OCI-LY1 (cell line): Measurements from ENCODE around the gene DNAH14.

Experiments
- H2AFZ ChIP-seq: fragments of 200-600 bp; sonication (generic), shearing (Covaris generic); 2 replicates; pipeline ENCODE4 v1.6.0; 2014; ENCODE audit warnings: antibody characterized with exemption, mild to moderate bottlenecking, low read length
- H3F3A ChIP-seq: fragments of 200-600 bp; sonication (generic), shearing (Covaris generic); 2 replicates; pipeline ENCODE4 v1.6.0; 2014; ENCODE audit warnings: mild to moderate bottlenecking, antibody characterized with exemption, low read length, moderate library complexity; ENCODE audit not compliant: insufficient read depth
- H3K27ac ChIP-seq: fragments of 200-600 bp; sonication (generic); 2 replicates; pipeline ENCODE4 v1.5.1; 2014; ENCODE audit warnings: low read length, mixed run types, mild to moderate bottlenecking, low read depth; ENCODE audit not compliant: poor library complexity, severe bottlenecking
- H3K27me3 ChIP-seq: fragments of 200-600 bp; sonication (generic); 2 replicates; pipeline ENCODE4 v1.6.0; 2014; ENCODE audit warnings: antibody characterized with exemption, mild to moderate bottlenecking, low read length, moderate library complexity; ENCODE audit not compliant: insufficient read depth
- H3K36me3 ChIP-seq: fragments of 200-600 bp; sonication (generic); 2 replicates; pipeline ENCODE4 v1.6.1; 2014; ENCODE audit warnings: mild to moderate bottlenecking, antibody characterized with exemption, low read length, moderate library complexity, mixed read lengths; ENCODE audit not compliant: insufficient read depth
- H3K4me1 ChIP-seq: fragments of 200-600 bp; sonication (generic); 2 replicates; pipeline ENCODE4 v1.5.1; 2014; ENCODE audit warnings: mild to moderate bottlenecking, low read length, moderate library complexity; ENCODE audit not compliant: insufficient read depth, severe bottlenecking
- H3K4me2 ChIP-seq: fragments of 200-600 bp; sonication (generic), shearing (Covaris generic); 2 replicates; pipeline ENCODE4 v1.6.1; 2014; ENCODE audit warnings: low read length
- H3K4me3 ChIP-seq: fragments of 200-600 bp; sonication (generic); 2 replicates; pipeline ENCODE4 v1.5.1; 2014; ENCODE audit warnings: low read length, low read depth, mild to moderate bottlenecking, mixed read lengths; ENCODE audit not compliant: poor library complexity, severe bottlenecking
- H3K79me2 ChIP-seq: fragments of 200-600 bp; shearing (Covaris generic); 2 replicates; pipeline ENCODE4 v1.6.1; 2016; ENCODE audit warnings: mixed run types, low read length, mixed read lengths; ENCODE audit not compliant: insufficient read depth
- H3K9ac ChIP-seq: fragments of 200-600 bp; sonication (generic), shearing (Covaris generic); 2 replicates; pipeline ENCODE4 v1.6.1; 2014; ENCODE audit warnings: mild to moderate bottlenecking, low read length, mixed read lengths
- H3K9me2 ChIP-seq: fragments of 200-600 bp; sonication (generic), shearing (Covaris generic); 2 replicates; pipeline ENCODE4 v1.6.1; 2014; ENCODE audit warnings: low read depth, mild to moderate bottlenecking, low read length, mixed read lengths
- H3K9me3 ChIP-seq: fragments of 200-600 bp; shearing (Covaris generic); 2 replicates; pipeline ENCODE4 v1.6.1; 2014; ENCODE audit warnings: low read length, mixed read lengths
- H4K20me1 ChIP-seq: fragments of 200-600 bp; sonication (generic), shearing (Covaris generic); 2 replicates; pipeline ENCODE4 v1.6.0; 2016; ENCODE audit warnings: mild to moderate bottlenecking, low read length; ENCODE audit not compliant: insufficient read depth
- EZH2 ChIP-seq: fragments of 200-600 bp; sonication (generic), shearing (Covaris generic); IDR thresholded peaks from 2 replicates; pipeline ENCODE4 v1.8.0; 2017; ENCODE audit warnings: borderline replicate concordance, mixed run types, mild to moderate bottlenecking, antibody characterized with exemption, low read length, moderate library complexity, mixed read lengths
- TF ChIP-seq, protein P1 (sequence below): fragments of 200-600 bp; sonication (generic), shearing (Covaris generic); IDR thresholded peaks from 2 replicates; pipeline ENCODE4 v1.5.1; 2017; ENCODE audit warnings: mild to moderate bottlenecking, antibody characterized with exemption, low read length, moderate library complexity, mixed read lengths

The DNAH14 gene

DNA sequence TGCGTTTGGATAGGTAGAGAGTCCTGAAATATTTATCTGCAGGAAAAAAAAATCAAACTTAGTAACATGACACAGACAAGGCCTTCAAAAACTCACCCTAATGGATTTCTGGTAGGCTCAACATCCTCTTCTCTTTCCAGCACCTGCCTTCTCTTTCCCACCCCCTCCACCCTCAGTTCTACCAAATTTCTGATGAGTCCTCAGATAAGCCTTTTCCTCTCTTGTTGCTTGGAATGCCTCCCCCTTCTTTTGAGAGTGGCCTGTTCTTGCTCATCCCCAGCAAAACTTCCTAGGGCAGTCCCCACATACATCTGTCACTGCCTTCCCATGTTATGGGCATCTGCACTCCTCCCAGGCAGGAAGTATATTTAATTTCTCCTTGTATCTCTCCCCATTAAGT lies 506.0 kb downstream of the DNAH14 start:
- H3K27ac ChIP-seq, result peak overlapping the region; percentile 83

DNA sequence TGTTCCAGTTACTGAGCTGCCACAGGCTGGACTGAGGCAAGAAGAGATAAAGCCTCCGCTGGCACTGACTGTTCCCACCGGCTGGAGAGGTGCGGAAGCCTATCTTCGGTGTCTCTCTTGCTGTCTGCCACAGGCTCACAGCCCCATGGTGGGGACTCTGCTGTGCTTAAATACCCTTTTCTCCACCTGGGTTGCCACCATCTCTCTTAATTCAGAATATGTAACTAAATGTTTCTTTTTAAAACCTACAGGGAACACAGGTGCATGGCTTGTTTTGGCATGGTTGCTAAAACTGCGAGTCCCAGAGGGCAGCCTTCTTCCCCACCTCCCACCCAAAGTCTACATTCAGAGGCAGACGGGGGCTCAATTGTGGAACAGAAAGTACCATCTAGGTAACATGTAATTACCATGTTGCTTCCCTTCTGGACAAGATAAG lies 506.5 kb downstream of the DNAH14 start:
- no peaks in the 10 kb centered on the region for H3K9me2 ChIP-seq
- no peaks in the 10 kb centered on the region for H4K20me1 ChIP-seq
- no peaks in the 10 kb centered on the region for H3K79me2 ChIP-seq
- no peaks in the 10 kb centered on the region for H3K27me3 ChIP-seq
- peak overlapping the region; percentile 72; the same call in 1 of the 2 replicates for H2AFZ ChIP-seq
- peaks cover 28% of the 10 kb centered on the region for H3K4me1 ChIP-seq
- H3K9me3 ChIP-seq, result no peaks in the 10 kb centered on the region
- no peaks in the 10 kb centered on the region for H3F3A ChIP-seq
- no peak for TF ChIP-seq EZH2
- TF ChIP-seq, protein P1, sequence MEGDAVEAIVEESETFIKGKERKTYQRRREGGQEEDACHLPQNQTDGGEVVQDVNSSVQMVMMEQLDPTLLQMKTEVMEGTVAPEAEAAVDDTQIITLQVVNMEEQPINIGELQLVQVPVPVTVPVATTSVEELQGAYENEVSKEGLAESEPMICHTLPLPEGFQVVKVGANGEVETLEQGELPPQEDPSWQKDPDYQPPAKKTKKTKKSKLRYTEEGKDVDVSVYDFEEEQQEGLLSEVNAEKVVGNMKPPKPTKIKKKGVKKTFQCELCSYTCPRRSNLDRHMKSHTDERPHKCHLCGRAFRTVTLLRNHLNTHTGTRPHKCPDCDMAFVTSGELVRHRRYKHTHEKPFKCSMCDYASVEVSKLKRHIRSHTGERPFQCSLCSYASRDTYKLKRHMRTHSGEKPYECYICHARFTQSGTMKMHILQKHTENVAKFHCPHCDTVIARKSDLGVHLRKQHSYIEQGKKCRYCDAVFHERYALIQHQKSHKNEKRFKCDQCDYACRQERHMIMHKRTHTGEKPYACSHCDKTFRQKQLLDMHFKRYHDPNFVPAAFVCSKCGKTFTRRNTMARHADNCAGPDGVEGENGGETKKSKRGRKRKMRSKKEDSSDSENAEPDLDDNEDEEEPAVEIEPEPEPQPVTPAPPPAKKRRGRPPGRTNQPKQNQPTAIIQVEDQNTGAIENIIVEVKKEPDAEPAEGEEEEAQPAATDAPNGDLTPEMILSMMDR, result no peak
- peak overlapping the region; percentile 49 for H3K4me2 ChIP-seq
- H3K4me3 ChIP-seq, result peak overlapping the region; percentile 4
- peak overlapping the region; percentile 83 for H3K27ac ChIP-seq
- peak overlapping the region; percentile 39 for H3K9ac ChIP-seq
- H3K36me3 ChIP-seq, result no peaks in the 10 kb centered on the region

More for the DNA sequence above, 506.0 kb downstream of the DNAH14 start:
- peak overlapping the region; percentile 39 for H3K9ac ChIP-seq
- no peaks in the 10 kb centered on the region for H3K9me2 ChIP-seq
- H3K79me2 ChIP-seq, result no peaks in the 10 kb centered on the region
- H3K9me3 ChIP-seq, result no peaks in the 10 kb centered on the region
- H2AFZ ChIP-seq, result peak overlapping the region; percentile 72; the same call in 1 of the 2 replicates
- H3K4me1 ChIP-seq, result peaks cover 28% of the 10 kb centered on the region
- H3K4me3 ChIP-seq, result peak overlapping the region; percentile 4
- no peaks in the 10 kb centered on the region for H3K27me3 ChIP-seq
- no peaks in the 10 kb centered on the region for H4K20me1 ChIP-seq
- H3K36me3 ChIP-seq, result no peaks in the 10 kb centered on the region
- no peaks in the 10 kb centered on the region for H3F3A ChIP-seq
- TF ChIP-seq, protein P1, result no peak
- no peak for TF ChIP-seq EZH2
- H3K4me2 ChIP-seq, result peak overlapping the region; percentile 49

DNA sequence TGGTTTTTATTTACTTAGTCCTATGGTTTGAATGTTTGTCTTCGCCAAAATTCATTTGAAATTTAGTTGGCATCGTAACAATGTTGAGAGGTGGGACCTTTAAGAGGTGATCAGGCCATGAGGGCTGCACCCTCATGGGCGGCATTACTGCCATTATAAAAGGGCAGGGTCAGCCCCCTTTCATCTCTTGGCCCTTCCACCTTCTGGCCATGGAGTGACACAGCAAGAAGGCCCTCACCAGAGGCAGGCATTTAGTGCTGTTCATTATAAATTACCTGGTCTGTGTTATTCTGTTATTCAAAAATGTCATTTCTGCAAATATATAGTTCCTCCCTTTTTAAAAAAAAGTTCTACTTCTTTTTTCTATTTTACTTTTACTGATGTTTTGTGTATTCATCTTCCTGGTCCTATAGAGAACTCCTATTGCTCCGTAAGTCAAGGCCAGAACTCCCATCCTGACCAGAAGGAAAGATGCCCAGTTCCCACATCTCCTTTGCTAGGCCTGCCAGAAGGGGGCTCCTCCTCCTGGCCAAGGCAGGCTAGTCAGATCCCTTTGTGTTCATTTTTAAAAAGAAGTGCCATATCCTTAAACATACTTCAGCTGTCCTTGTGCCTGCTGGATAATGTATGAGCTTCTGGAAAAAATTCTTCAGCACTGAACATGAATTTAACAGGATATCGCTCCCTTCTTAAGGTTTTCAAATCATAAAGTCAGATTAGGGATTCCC lies 508.4 kb downstream of the DNAH14 start:
- H3K4me2 ChIP-seq, result no peak overlapping the region
- TF ChIP-seq EZH2, result no peak
- TF ChIP-seq, protein P1, result peak; percentile 33; the same call in 1 of the 2 replicates
- no peak overlapping the region for H3K4me3 ChIP-seq
- H3K9ac ChIP-seq, result no peak overlapping the region
- H3K27me3 ChIP-seq, result no peaks in the 10 kb centered on the region
- no peak overlapping the region for H2AFZ ChIP-seq
- H3K9me2 ChIP-seq, result no peaks in the 10 kb centered on the region
- no peak overlapping the region for H3K27ac ChIP-seq
- no peaks in the 10 kb centered on the region for H3K36me3 ChIP-seq
- no peaks in the 10 kb centered on the region for H3K79me2 ChIP-seq
- H3K9me3 ChIP-seq, result no peaks in the 10 kb centered on the region
- H3K4me1 ChIP-seq, result peaks cover 45% of the 10 kb centered on the region
- H4K20me1 ChIP-seq, result no peaks in the 10 kb centered on the region
- no peaks in the 10 kb centered on the region for H3F3A ChIP-seq
